Vagina (tissue), 2 donors: ENCODE results near the gene FRMD7. TPM values are rescaled to one million over a fixed set of nuclear protein-coding genes. Genes with fewer than 3 reads are reported as not detected.
"Not testable (repeated sequence)": the region's sequence is repeated elsewhere in the genome, so short reads cannot be mapped to it uniquely, and the experiment has no call there.

Experiments
- DNase-seq, 2 donors: peaks; one replicate each; pipeline ENCODE4 v3.0.0-alpha.2; 2017; ENCODE audit errors: extremely low spot score in 2 of 2
- H3K27ac ChIP-seq: fragments of 200-600 bp; sonication (generic); one replicate; pipeline ENCODE4 v1.5.1; 2019
- H3K27me3 ChIP-seq: fragments of 200-600 bp; sonication (generic); one replicate; pipeline ENCODE4 v1.5.1; 2019
- H3K36me3 ChIP-seq, 2 donors: fragments of 200-600 bp; sonication (generic); one replicate each; pipeline ENCODE4 v1.5.1; 2017 to 2019
- H3K4me1 ChIP-seq: fragments of 200-600 bp; sonication (generic); one replicate; pipeline ENCODE4 v1.5.1; 2019
- H3K4me3 ChIP-seq, 2 donors: fragments of 200-600 bp; sonication (generic); 1 replicate in 1 of 2; 2 replicates in 1 of 2; pipeline ENCODE4 v1.5.1; 2016 to 2019
- H3K9me3 ChIP-seq: fragments of 200-600 bp; sonication (generic); one replicate; pipeline ENCODE4 v1.5.1; 2019
- POLR2A ChIP-seq, 2 donors: fragments of 450-650 bp; IDR thresholded peaks; one replicate each; pipeline ENCODE4 v1.6.1; 2017; ENCODE audit warnings: antibody characterized with exemption in 2 of 2, mild to moderate bottlenecking in 2 of 2, moderate library complexity in 2 of 2
- POLR2AphosphoS5 ChIP-seq, 2 donors: sonication (generic); formaldehyde crosslinking; IDR thresholded peaks; one replicate each; pipeline ENCODE4 v1.9.0; 2017; ENCODE audit warnings: antibody characterized with exemption in 2 of 2, mild to moderate bottlenecking in 2 of 2, low read depth in 1 of 2; ENCODE audit not compliant: insufficient read depth in 1 of 2
- intact Hi-C: fragments of 100-400 bp; cut with DNase I; formaldehyde crosslinking; loops from one replicate; pipeline ENCODE4 v1.15.1; 2023
- total RNA-seq: library from RNA; depleted of rRNA; stranded (reverse); fragments of >200 nt; gene quantifications from one replicate; pipeline ENCODE4 v1.2.3, GENCODE V29; 2016
- TF ChIP-seq, protein P1 (sequence below), 3 experiments: fragments of 450-650 bp in 2 of 3; fragments of 200-600 bp in 1 of 3; sonication (generic) in 1 of 3; IDR thresholded peaks; one replicate each; pipeline ENCODE4 v1.5.1; 2017 to 2019; ENCODE audit warnings: antibody characterized with exemption in 3 of 3, mild to moderate bottlenecking in 2 of 3, moderate library complexity in 2 of 3

FRMD7 gene
- total RNA-seq, 1 donor from 2014 or later, result not detected

- no peaks in the 10 kb centered on the region for H3K9me3 ChIP-seq
- no peak for TF ChIP-seq POLR2AphosphoS5 (IDR thresholded peaks at IDR 0.05; ENCODE audit: insufficient read depth in 1 of 2, low read depth in 1 of 2)
- TF ChIP-seq, protein P1, sequence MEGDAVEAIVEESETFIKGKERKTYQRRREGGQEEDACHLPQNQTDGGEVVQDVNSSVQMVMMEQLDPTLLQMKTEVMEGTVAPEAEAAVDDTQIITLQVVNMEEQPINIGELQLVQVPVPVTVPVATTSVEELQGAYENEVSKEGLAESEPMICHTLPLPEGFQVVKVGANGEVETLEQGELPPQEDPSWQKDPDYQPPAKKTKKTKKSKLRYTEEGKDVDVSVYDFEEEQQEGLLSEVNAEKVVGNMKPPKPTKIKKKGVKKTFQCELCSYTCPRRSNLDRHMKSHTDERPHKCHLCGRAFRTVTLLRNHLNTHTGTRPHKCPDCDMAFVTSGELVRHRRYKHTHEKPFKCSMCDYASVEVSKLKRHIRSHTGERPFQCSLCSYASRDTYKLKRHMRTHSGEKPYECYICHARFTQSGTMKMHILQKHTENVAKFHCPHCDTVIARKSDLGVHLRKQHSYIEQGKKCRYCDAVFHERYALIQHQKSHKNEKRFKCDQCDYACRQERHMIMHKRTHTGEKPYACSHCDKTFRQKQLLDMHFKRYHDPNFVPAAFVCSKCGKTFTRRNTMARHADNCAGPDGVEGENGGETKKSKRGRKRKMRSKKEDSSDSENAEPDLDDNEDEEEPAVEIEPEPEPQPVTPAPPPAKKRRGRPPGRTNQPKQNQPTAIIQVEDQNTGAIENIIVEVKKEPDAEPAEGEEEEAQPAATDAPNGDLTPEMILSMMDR (IDR thresholded peaks at IDR 0.05), result no peak
- no peak for TF ChIP-seq POLR2A (IDR thresholded peaks at IDR 0.05)
- H3K4me1 ChIP-seq, result no peaks in the 10 kb centered on the region
- H3K27ac ChIP-seq, result no peak overlapping the region
- intact Hi-C loops, result no loop called here
- no peaks in the 10 kb centered on the region for H3K27me3 ChIP-seq
- no peaks in the 10 kb centered on the region for H3K36me3 ChIP-seq
- no peak for DNase-seq
- no peak overlapping the region for H3K4me3 ChIP-seq
Observed at GRCh38 chrX:132058050-132058449, 69.8 kb downstream of the FRMD7 start.

DNA sequence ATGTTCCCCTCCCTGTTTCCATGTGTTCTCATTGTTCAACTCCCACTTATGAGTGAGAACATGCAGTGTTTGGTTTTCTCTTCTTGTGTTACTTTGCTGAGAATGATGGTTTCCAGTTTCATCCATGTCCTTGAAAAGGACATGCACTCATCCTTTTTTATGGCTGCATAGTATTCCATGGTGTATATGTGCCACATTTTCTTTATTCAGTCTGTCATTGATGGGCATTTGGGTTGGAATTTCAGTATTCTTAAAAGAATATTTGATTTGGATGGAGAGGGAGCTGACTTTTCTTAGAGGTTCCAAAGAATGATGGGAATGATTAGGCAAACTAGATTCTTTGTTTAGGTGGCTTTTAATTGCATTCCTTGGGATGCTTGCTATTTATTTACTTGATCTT is 76.0 kb downstream of the FRMD7 start:
- H3K36me3 ChIP-seq, H3K27ac ChIP-seq, H3K4me1 ChIP-seq, DNase-seq, H3K27me3 ChIP-seq, H3K9me3 ChIP-seq, intact Hi-C loops, H3K4me3 ChIP-seq: not testable (repeated sequence)

DNA sequence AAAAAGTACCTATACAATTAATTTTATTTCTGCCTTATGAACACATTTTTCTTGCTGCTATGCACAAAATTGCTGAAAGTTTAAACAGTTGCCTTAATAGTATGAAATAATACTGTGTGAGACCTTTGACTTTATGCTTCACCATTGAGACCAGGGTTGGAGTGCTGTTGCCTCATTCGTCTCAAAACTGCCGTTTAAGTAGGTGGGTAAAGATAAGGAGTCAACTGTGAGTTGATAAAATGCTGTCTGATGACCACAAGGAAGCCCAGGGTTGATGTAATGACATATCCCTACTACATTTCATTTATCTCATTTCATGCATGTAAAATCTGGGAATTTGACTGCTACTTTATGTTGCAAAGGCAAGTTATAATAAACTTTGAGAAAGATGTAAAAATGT is 81.3 kb downstream of the FRMD7 start:
- intact Hi-C loops, result no loop called here
- Histone ChIP-seq H3K27me3 (no peaks in the 10 kb centered on the region), H3K27ac (no peak overlapping the region), H3K4me3 (no peak overlapping the region), H3K4me1 (no peaks in the 10 kb centered on the region), H3K9me3 (no peaks in the 10 kb centered on the region), H3K36me3 (no peaks in the 10 kb centered on the region)
- DNase-seq, result no peak
- no peak for TF ChIP-seq POLR2AphosphoS5 (IDR thresholded peaks at IDR 0.05; ENCODE audit: insufficient read depth in 1 of 2, low read depth in 1 of 2)
- TF ChIP-seq POLR2A (IDR thresholded peaks at IDR 0.05), result no peak
- TF ChIP-seq, protein P1 (IDR thresholded peaks at IDR 0.05), result no peak

GRCh38 chrX:132045456-132045855 is 82.4 kb downstream of the FRMD7 start:
- Histone ChIP-seq H3K27me3 (no peaks in the 10 kb centered on the region), H3K27ac (no peak overlapping the region), H3K36me3 (no peaks in the 10 kb centered on the region), H3K4me1 (no peaks in the 10 kb centered on the region), H3K4me3 (no peak overlapping the region), H3K9me3 (no peaks in the 10 kb centered on the region)
- DNase-seq, result no peak
- TF ChIP-seq POLR2AphosphoS5 (IDR thresholded peaks at IDR 0.05; ENCODE audit: insufficient read depth in 1 of 2, low read depth in 1 of 2), result no peak
- TF ChIP-seq POLR2A (IDR thresholded peaks at IDR 0.05), result no peak
- TF ChIP-seq, protein P1 (IDR thresholded peaks at IDR 0.05), result no peak
- intact Hi-C loops, result no loop called here

- intact Hi-C loops, result no loop called here
- TF ChIP-seq POLR2AphosphoS5 (IDR thresholded peaks at IDR 0.05; ENCODE audit: insufficient read depth in 1 of 2, low read depth in 1 of 2) (no peak), POLR2A (IDR thresholded peaks at IDR 0.05) (no peak)
- TF ChIP-seq, protein P1 (IDR thresholded peaks at IDR 0.05), result no peak
- H3K4me3 ChIP-seq, result no peak overlapping the region
- H3K27ac ChIP-seq, result no peak overlapping the region
- H3K27me3 ChIP-seq, result no peaks in the 10 kb centered on the region
- DNase-seq, result no peak
- no peaks in the 10 kb centered on the region for H3K4me1 ChIP-seq
- H3K36me3 ChIP-seq, result no peaks in the 10 kb centered on the region
- H3K9me3 ChIP-seq, result no peaks in the 10 kb centered on the region
Observed at GRCh38 chrX:132044953-132045352, 82.9 kb downstream of the FRMD7 start.

- no peaks in the 10 kb centered on the region for H3K27me3 ChIP-seq
- TF ChIP-seq, protein P1 (IDR thresholded peaks at IDR 0.05), result no peak
- TF ChIP-seq POLR2AphosphoS5 (IDR thresholded peaks at IDR 0.05; ENCODE audit: insufficient read depth in 1 of 2, low read depth in 1 of 2) (no peak), POLR2A (IDR thresholded peaks at IDR 0.05) (no peak)
- no peaks in the 10 kb centered on the region for H3K9me3 ChIP-seq
- H3K27ac ChIP-seq, result no peak overlapping the region
- no peaks in the 10 kb centered on the region for H3K4me1 ChIP-seq
- intact Hi-C loops, result no loop called here
- no peak overlapping the region for H3K4me3 ChIP-seq
- DNase-seq, result no peak
- H3K36me3 ChIP-seq, result no peaks in the 10 kb centered on the region
Observed at GRCh38 chrX:132043977-132044376, 83.8 kb downstream of the FRMD7 start.
